Coronary artery (tissue), 2 donors: Measurements from ENCODE around the gene KDELR1.

ENCODE experiments used
- DNase-seq: peaks from one replicate; pipeline ENCODE4 v3.0.0-alpha.2; 2017; ENCODE audit warnings: low spot score
- H3K27ac ChIP-seq, 2 donors: fragments of 200-600 bp; sonication (generic); one replicate each; pipeline ENCODE4 v1.5.1; 2016 to 2019
- H3K4me3 ChIP-seq: fragments of 200-600 bp; sonication (generic); 2 replicates; pipeline ENCODE4 v1.5.1; 2016; ENCODE audit warnings: mild to moderate bottlenecking, moderate library complexity
- CTCF ChIP-seq: fragments of 200-600 bp; sonication (generic); IDR thresholded peaks from one replicate; pipeline ENCODE4 v1.5.1; 2019; ENCODE audit warnings: antibody characterized with exemption

Gene KDELR1

GRCh38 chr19:48398102-48398374 is 6.7 kb upstream of the KDELR1 start:
- H3K27ac ChIP-seq: peak overlapping the region in 1 of 2 donors; percentile 62
- DNase-seq: no peak
- peak overlapping the region; percentile 63 for H3K4me3 ChIP-seq

GRCh38 chr19:48397263-48398101 is 6.1 kb upstream of the KDELR1 start:
- H3K4me3 ChIP-seq: peak overlapping the region; percentile 63
- peak overlapping the region in 1 of 2 donors; percentile 62 for H3K27ac ChIP-seq
- TF ChIP-seq CTCF: no peak
- no peak for DNase-seq

More at GRCh38 chr19:48398102-48398374, 6.7 kb upstream of the KDELR1 start:
- no peak for TF ChIP-seq CTCF

- no peak overlapping the region for H3K27ac ChIP-seq
- H3K4me3 ChIP-seq: no peak overlapping the region
- DNase-seq: no peak
- TF ChIP-seq CTCF: no peak
Observed at GRCh38 chr19:48396824-48397176, 5.4 kb upstream of the KDELR1 start.

GRCh38 chr19:48396016-48396823 is 4.9 kb upstream of the KDELR1 start:
- H3K4me3 ChIP-seq: no peak overlapping the region
- DNase-seq: no peak
- no peak overlapping the region for H3K27ac ChIP-seq
- TF ChIP-seq CTCF: no peak

- H3K27ac ChIP-seq: no peak overlapping the region
- H3K4me3 ChIP-seq: no peak overlapping the region
Observed at GRCh38 chr19:48395499-48395898, 4.1 kb upstream of the KDELR1 start.

GRCh38 chr19:48395170-48395455 is 3.8 kb upstream of the KDELR1 start:
- Histone ChIP-seq H3K4me3 (no peak overlapping the region), H3K27ac (no peak overlapping the region)
- no peak for DNase-seq
- TF ChIP-seq CTCF: no peak

More at GRCh38 chr19:48395499-48395898, 4.1 kb upstream of the KDELR1 start:
- DNase-seq: no peak
- TF ChIP-seq CTCF: no peak
